ENCODE data around the gene PPM1B.

Gene PPM1B

DNA sequence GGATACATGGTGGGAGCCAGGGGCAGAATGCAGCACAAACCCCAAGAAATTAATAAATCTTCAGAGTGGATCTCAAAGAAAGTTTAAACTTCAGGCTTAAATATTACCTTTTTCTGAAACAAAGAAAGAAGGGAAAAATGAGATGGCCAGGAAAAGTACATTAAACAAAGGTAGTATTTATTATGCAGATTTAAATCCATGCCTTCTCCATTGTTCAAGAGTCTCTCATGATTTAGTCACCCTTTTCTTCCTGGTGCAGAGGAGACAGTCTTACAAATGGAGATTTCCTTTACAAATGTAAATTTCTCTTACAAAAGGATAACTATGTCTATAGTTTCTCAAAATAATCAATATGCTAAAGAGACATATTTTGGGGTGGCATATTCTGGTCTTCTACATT, 33.4 kb upstream of the PPM1B start:
- Histone ChIP-seq H2AFZ (no peak overlapping the region), H3K9ac (no peak overlapping the region), H3K79me2 (no peaks in the 10 kb centered on the region), H3K4me3 (ENCODE audit: low read depth, low read length) (no peak overlapping the region), H3K9me3 (ENCODE audit: control insufficient read depth, low read length) (no peaks in the 10 kb centered on the region), H3K27me3 (ENCODE audit: control insufficient read depth, insufficient read depth, low read length) (no peaks in the 10 kb centered on the region), H3K4me1 (no peaks in the 10 kb centered on the region), H3K4me2 (ENCODE audit: low read length) (no peak overlapping the region), H3K27ac (no peak overlapping the region), H3K36me3 (ENCODE audit: control insufficient read depth, insufficient read depth, low read length) (no peaks in the 10 kb centered on the region)
- TF ChIP-seq, protein P1, sequence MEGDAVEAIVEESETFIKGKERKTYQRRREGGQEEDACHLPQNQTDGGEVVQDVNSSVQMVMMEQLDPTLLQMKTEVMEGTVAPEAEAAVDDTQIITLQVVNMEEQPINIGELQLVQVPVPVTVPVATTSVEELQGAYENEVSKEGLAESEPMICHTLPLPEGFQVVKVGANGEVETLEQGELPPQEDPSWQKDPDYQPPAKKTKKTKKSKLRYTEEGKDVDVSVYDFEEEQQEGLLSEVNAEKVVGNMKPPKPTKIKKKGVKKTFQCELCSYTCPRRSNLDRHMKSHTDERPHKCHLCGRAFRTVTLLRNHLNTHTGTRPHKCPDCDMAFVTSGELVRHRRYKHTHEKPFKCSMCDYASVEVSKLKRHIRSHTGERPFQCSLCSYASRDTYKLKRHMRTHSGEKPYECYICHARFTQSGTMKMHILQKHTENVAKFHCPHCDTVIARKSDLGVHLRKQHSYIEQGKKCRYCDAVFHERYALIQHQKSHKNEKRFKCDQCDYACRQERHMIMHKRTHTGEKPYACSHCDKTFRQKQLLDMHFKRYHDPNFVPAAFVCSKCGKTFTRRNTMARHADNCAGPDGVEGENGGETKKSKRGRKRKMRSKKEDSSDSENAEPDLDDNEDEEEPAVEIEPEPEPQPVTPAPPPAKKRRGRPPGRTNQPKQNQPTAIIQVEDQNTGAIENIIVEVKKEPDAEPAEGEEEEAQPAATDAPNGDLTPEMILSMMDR (IDR thresholded peaks at IDR 0.05), result no peak

DNA sequence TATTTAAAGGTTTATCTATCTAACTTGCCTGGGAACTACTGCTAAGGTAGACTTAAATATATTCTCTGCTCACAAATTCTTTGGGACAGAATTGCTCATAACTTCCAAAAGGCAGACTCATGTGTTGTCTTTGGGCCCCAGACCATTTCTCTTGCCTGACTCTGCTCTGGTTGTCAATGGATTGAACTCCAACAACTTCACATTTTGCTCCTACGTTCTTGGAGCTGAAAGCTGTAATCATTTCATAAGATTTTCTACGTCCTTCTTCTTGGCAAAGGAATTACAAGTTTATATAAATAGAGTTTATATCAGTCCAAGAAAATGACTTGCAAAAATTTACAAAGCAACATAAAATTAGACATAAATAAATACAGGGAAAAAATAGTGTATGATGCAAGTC, 32.9 kb upstream of the PPM1B start:
- Histone ChIP-seq H3K27me3 (ENCODE audit: control insufficient read depth, insufficient read depth, low read length) (no peaks in the 10 kb centered on the region), H3K27ac (no peak overlapping the region), H3K36me3 (ENCODE audit: control insufficient read depth, insufficient read depth, low read length) (no peaks in the 10 kb centered on the region)

DNA sequence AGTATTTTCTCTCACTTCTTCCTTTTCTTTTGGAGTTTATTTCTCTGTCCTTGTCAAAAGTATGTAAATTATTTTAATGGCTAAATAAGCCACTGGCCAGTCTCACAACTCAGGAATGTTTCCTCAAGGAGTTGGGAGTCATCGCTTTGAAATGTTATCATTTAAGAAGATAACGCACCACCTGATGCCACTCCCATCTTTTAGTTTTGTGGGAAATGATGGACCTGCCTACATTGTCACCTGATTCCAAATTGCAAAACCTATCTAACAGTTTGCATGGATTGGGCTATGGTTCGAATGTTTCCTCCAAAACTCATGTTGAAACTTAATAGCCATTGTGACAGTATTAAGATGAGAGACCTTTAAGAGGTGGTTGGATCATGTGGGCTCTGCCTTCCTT, 32.4 kb upstream of the PPM1B start:
- Histone ChIP-seq H3K9ac (no peak overlapping the region), H3K36me3 (ENCODE audit: control insufficient read depth, insufficient read depth, low read length) (no peaks in the 10 kb centered on the region), H3K4me1 (no peaks in the 10 kb centered on the region), H3K27me3 (ENCODE audit: control insufficient read depth, insufficient read depth, low read length) (no peaks in the 10 kb centered on the region), H2AFZ (no peak overlapping the region), H3K4me3 (ENCODE audit: low read depth, low read length) (no peak overlapping the region), H3K79me2 (no peaks in the 10 kb centered on the region), H3K4me2 (ENCODE audit: low read length) (no peak overlapping the region), H3K9me3 (ENCODE audit: control insufficient read depth, low read length) (no peaks in the 10 kb centered on the region), H3K27ac (no peak overlapping the region)
- TF ChIP-seq, protein P1 (IDR thresholded peaks at IDR 0.05), result no peak

More for the DNA sequence above, 32.9 kb upstream of the PPM1B start:
- H3K4me3 ChIP-seq (ENCODE audit: low read depth, low read length), result no peak overlapping the region
- TF ChIP-seq, protein P1 (IDR thresholded peaks at IDR 0.05), result no peak
- no peak overlapping the region for H3K4me2 ChIP-seq (ENCODE audit: low read length)
- H3K79me2 ChIP-seq, result no peaks in the 10 kb centered on the region
- H3K4me1 ChIP-seq, result no peaks in the 10 kb centered on the region
- no peak overlapping the region for H3K9ac ChIP-seq
- no peak overlapping the region for H2AFZ ChIP-seq
- H3K9me3 ChIP-seq (ENCODE audit: control insufficient read depth, low read length), result no peaks in the 10 kb centered on the region

DNA sequence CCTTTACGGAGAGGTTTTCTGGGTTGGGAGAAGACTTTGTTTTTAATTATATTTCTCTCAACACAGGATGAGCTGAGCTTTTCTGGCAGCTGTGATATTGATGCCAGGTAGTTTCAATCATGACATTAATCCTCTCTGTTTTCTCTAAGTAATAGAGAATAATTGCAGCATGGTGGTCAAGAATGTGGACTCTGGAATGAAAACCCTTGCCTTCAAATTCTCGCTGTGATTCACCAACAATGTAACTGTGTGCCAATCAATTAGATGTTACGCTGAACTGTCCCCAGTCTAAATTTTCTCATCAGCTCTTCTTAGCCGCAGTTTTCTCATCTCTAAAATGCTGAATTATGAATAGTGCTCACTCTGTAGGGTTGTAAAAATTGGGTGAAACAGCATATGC, 31.6 kb upstream of the PPM1B start:
- no peak overlapping the region for H3K9ac ChIP-seq
- H3K36me3 ChIP-seq (ENCODE audit: control insufficient read depth, insufficient read depth, low read length), result no peaks in the 10 kb centered on the region
- no peak overlapping the region for H3K27ac ChIP-seq
- H3K9me3 ChIP-seq (ENCODE audit: control insufficient read depth, low read length), result no peaks in the 10 kb centered on the region
- H3K4me2 ChIP-seq (ENCODE audit: low read length), result no peak overlapping the region
- H3K4me3 ChIP-seq (ENCODE audit: low read depth, low read length), result no peak overlapping the region
- no peak overlapping the region for H2AFZ ChIP-seq
- TF ChIP-seq, protein P1 (IDR thresholded peaks at IDR 0.05), result no peak
- H3K4me1 ChIP-seq, result no peaks in the 10 kb centered on the region
- no peaks in the 10 kb centered on the region for H3K27me3 ChIP-seq (ENCODE audit: control insufficient read depth, insufficient read depth, low read length)
- H3K79me2 ChIP-seq, result no peaks in the 10 kb centered on the region

DNA sequence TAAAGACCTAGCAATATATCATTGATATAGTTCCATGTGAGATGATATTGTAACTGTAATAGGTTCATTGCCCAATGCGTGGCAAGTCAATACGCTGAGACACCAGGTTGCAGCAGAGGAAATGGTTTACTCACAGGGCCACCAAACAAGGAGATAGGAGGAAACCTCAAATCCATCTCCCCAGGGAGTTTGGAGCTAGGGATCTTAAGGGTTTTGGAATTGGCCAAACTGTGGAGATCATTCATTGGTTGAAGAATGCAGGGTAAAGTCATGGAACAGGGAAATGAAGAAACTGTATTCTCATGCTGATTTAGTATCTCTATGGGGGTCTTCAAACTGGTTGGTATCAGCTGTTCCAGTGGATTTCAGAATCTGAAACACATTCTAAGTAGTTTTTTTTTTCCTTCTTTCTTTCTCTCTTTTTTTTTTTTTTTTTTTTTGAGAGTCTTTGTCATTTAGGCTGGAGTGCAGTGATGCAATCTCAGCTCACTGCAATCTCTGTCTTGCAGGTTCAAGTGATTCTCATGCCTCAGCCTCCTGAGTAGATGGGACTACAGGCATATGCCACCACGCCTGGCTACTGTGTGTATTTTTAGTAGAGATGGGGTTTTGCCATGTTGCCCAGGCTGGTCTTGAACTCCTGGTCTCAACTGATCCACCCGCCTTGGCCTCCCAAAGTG, 30.7 kb upstream of the PPM1B start:
- no peak overlapping the region for H2AFZ ChIP-seq
- H3K36me3 ChIP-seq (ENCODE audit: control insufficient read depth, insufficient read depth, low read length), result no peaks in the 10 kb centered on the region
- TF ChIP-seq, protein P1 (IDR thresholded peaks at IDR 0.05), result no peak
- no peaks in the 10 kb centered on the region for H3K27me3 ChIP-seq (ENCODE audit: control insufficient read depth, insufficient read depth, low read length)
- H3K4me3 ChIP-seq (ENCODE audit: low read depth, low read length), result no peak overlapping the region
- H3K9me3 ChIP-seq (ENCODE audit: control insufficient read depth, low read length), result no peaks in the 10 kb centered on the region
- H3K79me2 ChIP-seq, result no peaks in the 10 kb centered on the region
- H3K4me2 ChIP-seq (ENCODE audit: low read length), result no peak overlapping the region
- H3K27ac ChIP-seq, result no peak overlapping the region
- H3K9ac ChIP-seq, result no peak overlapping the region
- H3K4me1 ChIP-seq, result no peaks in the 10 kb centered on the region

All from parathyroid adenoma (tissue), 2 donors.